Liver (tissue), 3 donors: ENCODE data around the gene SRC.

ENCODE experiments used
- GABPA ChIP-seq, 2 donors: IDR thresholded peaks in 1 of 2; conservative IDR thresholded peaks in 1 of 2; 2 replicates each; pipeline ENCODE4 v1.6.1; 2016; ENCODE audit warnings: antibody characterized with exemption in 2 of 2, mild to moderate bottlenecking in 1 of 2, moderate library complexity in 1 of 2
- TF ChIP-seq, protein P1 (sequence below): fragments of 150-350 bp; IDR thresholded peaks from 2 replicates; pipeline ENCODE4 v1.5.1; 2017; ENCODE audit warnings: improper control_type of control experiment, low read depth, low read length; ENCODE audit not compliant: missing input control
- donor health status: healthy.
- donor health status: healthy.

DNA sequence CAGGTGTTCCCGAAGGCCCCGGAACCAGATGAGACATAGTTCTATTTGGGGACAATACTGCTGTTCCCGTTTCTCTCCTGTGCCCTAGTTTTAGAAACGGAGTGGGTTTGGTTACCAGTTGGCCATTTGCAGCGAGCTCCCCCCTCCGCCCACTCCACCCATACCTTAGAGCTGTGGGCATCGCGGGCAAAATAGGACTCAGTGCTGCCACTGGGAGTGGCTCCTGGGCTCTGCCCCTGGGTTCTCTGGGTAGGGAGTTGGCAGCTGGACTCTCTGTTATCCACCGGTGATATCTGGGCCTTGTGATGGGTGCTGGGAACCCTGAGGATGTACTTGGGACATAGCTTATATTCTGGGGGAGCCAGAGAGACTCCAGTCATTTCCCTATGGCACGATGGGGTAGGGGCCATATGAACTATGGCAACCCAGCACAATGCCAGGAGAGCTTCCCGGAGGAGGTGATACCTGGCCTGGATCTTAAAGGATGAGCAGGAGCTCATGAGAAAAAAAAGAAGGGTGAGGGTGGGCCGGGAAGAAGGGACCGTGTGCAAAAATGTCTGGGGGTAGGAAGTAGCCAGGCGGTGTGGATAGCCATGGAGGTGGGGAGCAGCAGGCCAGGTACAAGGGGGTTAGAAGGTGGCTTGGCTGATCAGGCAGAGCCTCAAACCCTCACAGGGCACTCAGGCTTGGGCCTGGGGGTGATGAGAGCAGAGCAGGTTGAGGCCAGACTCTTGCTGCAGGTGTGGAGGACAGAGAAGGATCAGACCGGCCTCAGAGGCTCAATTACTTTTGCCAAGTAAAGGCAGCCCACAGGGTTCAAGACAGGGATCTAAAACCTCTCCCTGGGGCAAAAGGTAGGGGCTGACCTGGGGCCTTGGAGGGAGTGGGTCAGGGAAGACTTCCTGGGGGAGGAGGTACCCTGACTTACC lies 9.6 kb downstream of the SRC start:
- TF ChIP-seq, protein P1, sequence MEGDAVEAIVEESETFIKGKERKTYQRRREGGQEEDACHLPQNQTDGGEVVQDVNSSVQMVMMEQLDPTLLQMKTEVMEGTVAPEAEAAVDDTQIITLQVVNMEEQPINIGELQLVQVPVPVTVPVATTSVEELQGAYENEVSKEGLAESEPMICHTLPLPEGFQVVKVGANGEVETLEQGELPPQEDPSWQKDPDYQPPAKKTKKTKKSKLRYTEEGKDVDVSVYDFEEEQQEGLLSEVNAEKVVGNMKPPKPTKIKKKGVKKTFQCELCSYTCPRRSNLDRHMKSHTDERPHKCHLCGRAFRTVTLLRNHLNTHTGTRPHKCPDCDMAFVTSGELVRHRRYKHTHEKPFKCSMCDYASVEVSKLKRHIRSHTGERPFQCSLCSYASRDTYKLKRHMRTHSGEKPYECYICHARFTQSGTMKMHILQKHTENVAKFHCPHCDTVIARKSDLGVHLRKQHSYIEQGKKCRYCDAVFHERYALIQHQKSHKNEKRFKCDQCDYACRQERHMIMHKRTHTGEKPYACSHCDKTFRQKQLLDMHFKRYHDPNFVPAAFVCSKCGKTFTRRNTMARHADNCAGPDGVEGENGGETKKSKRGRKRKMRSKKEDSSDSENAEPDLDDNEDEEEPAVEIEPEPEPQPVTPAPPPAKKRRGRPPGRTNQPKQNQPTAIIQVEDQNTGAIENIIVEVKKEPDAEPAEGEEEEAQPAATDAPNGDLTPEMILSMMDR = no peak
- no peak for TF ChIP-seq GABPA (IDR thresholded peaks at IDR 0.05 in 1 of 2, conservative IDR thresholded peaks at IDR 0.05 in 1 of 2)
